ENCODE measurements around the gene NDUFAF3.

The NDUFAF3 gene

GRCh38 chr3:49021813-49022687 lies at the start of gene NDUFAF3:
Gene NDUFAF3 (plus strand): TSS chr3:49022121. CDS start chr3:49022145, 24 bp downstream.
- Histone ChIP-seq H3K9me3 (replicated peaks in 1 of 11) (no peaks in the 10 kb centered on the region), H3K4me3 (peak within 1 kb of the TSS; percentile 74 to 99 (median 92)), H3K36me3 (peaks cover 42 to 45% (median 43%) of the 10 kb centered on the region in 11 experiments), H3K27ac (peak within 1 kb of the TSS; percentile 96 to 100 (median 99)), H3K27me3 (no peaks in the 10 kb centered on the region), H3K9ac (peak within 1 kb of the TSS; percentile 98 to 100 (median 99)), H4K20me1 (peaks cover 6 to 56% (median 53%) of the 10 kb centered on the region in 11 experiments; a peak in 20 of 22 replicates), H3K4me1 (peaks cover 60 to 70% (median 65%) of the 10 kb centered on the region in 10 experiments), H3K4me2 (peak within 1 kb of the TSS; percentile 96 to 100 (median 99))
- TF ChIP-seq Cebpa-rat (IDR thresholded peaks at IDR 0.05): no peak

- H3K4me1 ChIP-seq: no peaks in the 10 kb centered on the region
- H3K4me2 ChIP-seq: no peak overlapping the region
- no peak for TF ChIP-seq Cebpa-rat (IDR thresholded peaks at IDR 0.05)
- no peak overlapping the region for H3K9ac ChIP-seq
- no peaks in the 10 kb centered on the region for H3K27me3 ChIP-seq
- H3K9me3 ChIP-seq (replicated peaks in 1 of 11): no peaks in the 10 kb centered on the region
- H3K27ac ChIP-seq: no peak overlapping the region
- H3K36me3 ChIP-seq: peaks cover 99 to 100% (median 100%) of the 10 kb centered on the region in 11 experiments
- peaks cover 0 to 15% (median 0%) of the 10 kb centered on the region in 11 experiments; a peak in 5 of 22 replicates for H4K20me1 ChIP-seq
- H3K4me3 ChIP-seq: no peak overlapping the region
Measured at GRCh38 chr3:48974076-48974864, 47.7 kb upstream of the NDUFAF3 start.

GRCh38 chr3:48979451-48979850 lies 42.5 kb upstream of the NDUFAF3 start:
- TF ChIP-seq Cebpa-rat (IDR thresholded peaks at IDR 0.05): no peak
- peaks cover 97 to 100% (median 100%) of the 10 kb centered on the region in 11 experiments for H3K36me3 ChIP-seq
- H3K27ac ChIP-seq: no peak overlapping the region
- no peak overlapping the region for H3K4me2 ChIP-seq
- H3K27me3 ChIP-seq: no peaks in the 10 kb centered on the region
- no peak overlapping the region for H3K9ac ChIP-seq
- H3K9me3 ChIP-seq (replicated peaks in 1 of 11): no peaks in the 10 kb centered on the region
- peaks cover 0 to 46% (median 12%) of the 10 kb centered on the region in 11 experiments; a peak in 13 of 22 replicates for H4K20me1 ChIP-seq
- peaks cover 0 to 19% (median 3%) of the 10 kb centered on the region in 10 experiments; a peak in 9 of 20 replicates for H3K4me1 ChIP-seq
- no peak overlapping the region for H3K4me3 ChIP-seq

- Histone ChIP-seq H3K27me3 (no peaks in the 10 kb centered on the region), H3K36me3 (peaks cover 90 to 100% (median 99%) of the 10 kb centered on the region in 11 experiments), H3K9me3 (replicated peaks in 1 of 11) (no peaks in the 10 kb centered on the region), H3K4me3 (no peak overlapping the region), H3K4me1 (peaks cover 0 to 28% (median 6%) of the 10 kb centered on the region in 10 experiments; a peak in 9 of 20 replicates), H3K4me2 (no peak overlapping the region), H3K27ac (no peak overlapping the region), H4K20me1 (peaks cover 0 to 54% (median 14%) of the 10 kb centered on the region in 11 experiments; a peak in 14 of 22 replicates), H3K9ac (no peak overlapping the region)
- TF ChIP-seq Cebpa-rat (IDR thresholded peaks at IDR 0.05): no peak
Measured at GRCh38 chr3:48980295-48980694, 41.6 kb upstream of the NDUFAF3 start.

GRCh38 chr3:48982016-48982415 lies 39.9 kb upstream of the NDUFAF3 start:
- H3K27ac ChIP-seq: no peak overlapping the region
- H3K4me1 ChIP-seq: peaks cover 0 to 28% (median 6%) of the 10 kb centered on the region in 10 experiments; a peak in 9 of 20 replicates
- TF ChIP-seq Cebpa-rat (IDR thresholded peaks at IDR 0.05): no peak
- H3K36me3 ChIP-seq: peaks cover 73 to 100% (median 91%) of the 10 kb centered on the region in 11 experiments
- H4K20me1 ChIP-seq: peaks cover 0 to 55% (median 22%) of the 10 kb centered on the region in 11 experiments; a peak in 13 of 22 replicates
- no peak overlapping the region for H3K4me3 ChIP-seq
- no peaks in the 10 kb centered on the region for H3K27me3 ChIP-seq
- H3K9me3 ChIP-seq (replicated peaks in 1 of 11): no peaks in the 10 kb centered on the region
- no peak overlapping the region for H3K4me2 ChIP-seq
- H3K9ac ChIP-seq: no peak overlapping the region

- no peak for TF ChIP-seq Cebpa-rat (IDR thresholded peaks at IDR 0.05)
- Histone ChIP-seq H3K27ac (no peak overlapping the region), H3K9ac (no peak overlapping the region), H3K4me3 (no peak overlapping the region), H3K4me2 (peak overlapping the region in 1 of 11 experiments; percentile 95; a peak in 1 of 22 replicates), H3K9me3 (replicated peaks in 1 of 11) (no peaks in the 10 kb centered on the region), H4K20me1 (peaks cover 0 to 56% (median 22%) of the 10 kb centered on the region in 11 experiments; a peak in 13 of 22 replicates), H3K4me1 (peaks cover 0 to 28% (median 6%) of the 10 kb centered on the region in 10 experiments; a peak in 9 of 20 replicates), H3K36me3 (peaks cover 66 to 95% (median 85%) of the 10 kb centered on the region in 11 experiments), H3K27me3 (no peaks in the 10 kb centered on the region)
Measured at GRCh38 chr3:48982686-48983085, 39.2 kb upstream of the NDUFAF3 start.

GRCh38 chr3:48983096-48983495 lies 38.8 kb upstream of the NDUFAF3 start:
- no peak for TF ChIP-seq Cebpa-rat (IDR thresholded peaks at IDR 0.05)
- peaks cover 0 to 56% (median 22%) of the 10 kb centered on the region in 11 experiments; a peak in 13 of 22 replicates for H4K20me1 ChIP-seq
- H3K27me3 ChIP-seq: no peaks in the 10 kb centered on the region
- H3K9ac ChIP-seq: 0 out of 22 replicates have a peak overlapping the region, but pooled peaks of 1 of the 11 experiments have one; percentile 55
- H3K4me3 ChIP-seq: no peak overlapping the region
- H3K36me3 ChIP-seq: peaks cover 62 to 91% (median 81%) of the 10 kb centered on the region in 11 experiments
- H3K4me2 ChIP-seq: peak overlapping the region in 1 of 11 experiments; percentile 95; a peak in 2 of 22 replicates
- H3K4me1 ChIP-seq: peaks cover 0 to 28% (median 8%) of the 10 kb centered on the region in 10 experiments; a peak in 10 of 20 replicates
- no peaks in the 10 kb centered on the region for H3K9me3 ChIP-seq (replicated peaks in 1 of 11)
- H3K27ac ChIP-seq: no peak overlapping the region

GRCh38 chr3:48984663-48985062 lies 37.3 kb upstream of the NDUFAF3 start:
- Histone ChIP-seq H3K4me2 (peak overlapping the region in 5 of 11 experiments; percentile 2 to 95 (median 58); a peak in 8 of 22 replicates), H3K9ac (peak overlapping the region in 4 of 11 experiments; percentile 12 to 55 (median 38); a peak in 6 of 22 replicates), H3K4me3 (no peak overlapping the region; a peak in 1 of 20 replicates), H3K4me1 (peaks cover 11 to 42% (median 20%) of the 10 kb centered on the region in 10 experiments), H3K27ac (peak overlapping the region in 3 of 11 experiments; percentile 46 to 54 (median 54); a peak in 6 of 22 replicates), H3K27me3 (peaks cover 0 to 8% (median 0%) of the 10 kb centered on the region in 11 experiments; a peak in 3 of 22 replicates), H3K9me3 (replicated peaks in 1 of 11) (no peaks in the 10 kb centered on the region), H4K20me1 (peaks cover 0 to 53% (median 22%) of the 10 kb centered on the region in 11 experiments; a peak in 12 of 22 replicates), H3K36me3 (peaks cover 48 to 76% (median 65%) of the 10 kb centered on the region in 11 experiments)
- TF ChIP-seq Cebpa-rat (IDR thresholded peaks at IDR 0.05): no peak

Measured in BLaER1 treated with 17β-estradiol and CSF1 and Interleukin-3, amounts not matched to agents 10 nM and 100 nM (cell line).